Measurements from ENCODE around the gene CDK11B.

Gene CDK11B

GRCh38 chr1:1616045-1616790, 42.6 kb downstream of the CDK11B start:
- DNase-seq (ENCODE audit: low read depth, low spot score): no peak

GRCh38 chr1:1615256-1616044, 43.4 kb downstream of the CDK11B start, which contains the start of gene MIB2:
Gene MIB2, plus strand, starts transcription at chr1:1615500. Its CDS starts 7,953 bp downstream, at chr1:1623453.
- peak; percentile 90 for DNase-seq (ENCODE audit: low read depth, low spot score)

- no peak for DNase-seq (ENCODE audit: low read depth, low spot score)
These were observed 43.9 kb downstream of the CDK11B start for GRCh38 chr1:1614954-1615255.

- peak; percentile 42 for DNase-seq (ENCODE audit: low read depth, low spot score)
These were observed 44.4 kb downstream of the CDK11B start for GRCh38 chr1:1614204-1614953.

GRCh38 chr1:1613509-1614082, 45.2 kb downstream of the CDK11B start:
- no peak for DNase-seq (ENCODE audit: low read depth, low spot score)

- DNase-seq (ENCODE audit: low read depth, low spot score): no peak
These were observed 46.8 kb downstream of the CDK11B start for GRCh38 chr1:1612104-1612400.

GRCh38 chr1:1610796-1611195, 48.0 kb downstream of the CDK11B start:
- no peak for DNase-seq (ENCODE audit: low read depth, low spot score)

GRCh38 chr1:1609822-1610485, 48.9 kb downstream of the CDK11B start:
- no peak for DNase-seq (ENCODE audit: low read depth, low spot score)

- DNase-seq (ENCODE audit: low read depth, low spot score): no peak
These were observed 52.6 kb downstream of the CDK11B start for GRCh38 chr1:1606232-1606631.

GRCh38 chr1:1605724-1606123, 53.1 kb downstream of the CDK11B start:
- DNase-seq (ENCODE audit: low read depth, low spot score): no peak

GRCh38 chr1:1605034-1605591, 53.7 kb downstream of the CDK11B start:
- DNase-seq (ENCODE audit: low read depth, low spot score): no peak

- DNase-seq (ENCODE audit: low read depth, low spot score): no peak
These were observed 54.3 kb downstream of the CDK11B start for GRCh38 chr1:1604374-1605033.

- DNase-seq (ENCODE audit: low read depth, low spot score): no peak
These were observed 55.0 kb downstream of the CDK11B start for GRCh38 chr1:1603671-1604373.

- DNase-seq (ENCODE audit: low read depth, low spot score): no peak
These were observed 55.8 kb downstream of the CDK11B start for GRCh38 chr1:1602968-1603506.

- no peak for DNase-seq (ENCODE audit: low read depth, low spot score)
These were observed 56.4 kb downstream of the CDK11B start for GRCh38 chr1:1602304-1602967.

GRCh38 chr1:1601564-1602303, 57.1 kb downstream of the CDK11B start:
- no peak for DNase-seq (ENCODE audit: low read depth, low spot score)

GRCh38 chr1:1600861-1601563, 57.8 kb downstream of the CDK11B start:
- DNase-seq (ENCODE audit: low read depth, low spot score): no peak
